Measurements from ENCODE around the gene TTLL4. TPM values are rescaled to one million over a fixed set of nuclear protein-coding genes. Genes with fewer than 3 reads are reported as not detected.

TTLL4 gene
- total RNA-seq, 4 donors from 2014 or later, result 18.9 to 43.5 (median 25.2) TPM

DNA sequence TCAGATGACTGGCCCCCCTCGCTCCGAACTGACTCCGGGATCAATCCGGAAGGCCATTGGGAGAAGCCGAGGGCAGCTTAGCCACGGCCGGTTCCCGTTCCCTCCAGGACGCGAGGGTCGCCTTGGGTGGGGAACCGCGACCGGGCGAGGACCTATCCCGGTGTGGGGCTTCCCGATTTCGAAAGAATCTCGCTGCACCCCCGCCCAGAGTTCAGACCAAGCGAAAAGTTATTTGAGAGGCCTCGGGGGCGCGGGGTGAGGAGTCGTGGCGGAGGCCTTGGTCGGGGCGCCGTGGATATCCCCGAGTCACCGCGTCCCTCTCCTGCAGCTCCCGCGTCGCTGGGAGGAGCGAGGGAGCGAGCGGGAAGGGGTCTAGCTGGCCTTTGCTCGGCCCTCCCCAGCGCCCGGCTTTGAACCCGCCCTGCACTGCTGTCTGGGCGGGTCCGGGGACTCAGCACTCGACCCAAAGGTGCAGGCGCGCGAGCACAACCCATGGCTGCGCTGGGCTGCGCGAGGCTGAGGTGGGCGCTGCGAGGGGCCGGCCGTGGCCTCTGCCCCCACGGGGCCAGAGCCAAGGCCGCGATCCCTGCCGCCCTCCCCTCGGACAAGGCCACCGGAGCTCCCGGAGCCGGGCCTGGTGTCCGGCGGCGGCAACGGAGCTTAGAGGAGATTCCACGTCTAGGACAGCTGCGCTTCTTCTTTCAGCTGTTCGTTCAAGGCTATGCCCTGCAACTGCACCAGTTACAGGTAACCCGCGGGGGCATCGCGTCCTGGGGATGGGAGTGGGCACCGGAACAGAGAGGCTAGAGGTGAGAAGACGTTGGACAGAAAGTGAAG is 71.3 kb downstream of the TTLL4 start, which contains the start of gene CYP27A1:
Gene CYP27A1 (plus strand): TSS at position 457 of the 837 bp plus-strand sequence. CDS start 36 bp downstream, at position 493.
- Histone ChIP-seq H3K4me1 (peaks cover 31% of the 10 kb centered on the region), H3K27me3 (no peaks in the 10 kb centered on the region), H3K9me3 (no peaks in the 10 kb centered on the region), H3K27ac (peak within 1 kb of the TSS; percentile 88), H3K36me3 (no peaks in the 10 kb centered on the region), H3K4me3 (peak within 1 kb of the TSS; percentile 64)
- WGBS, result 21% methylated on average over 55 of the region's 76 CpGs
- TF ChIP-seq EP300 (IDR thresholded peaks at IDR 0.05) (no peak), POLR2AphosphoS5 (IDR thresholded peaks at IDR 0.05) (peak in 1 of 3 donors; percentile 9), POLR2A (IDR thresholded peaks at IDR 0.05) (peak in 1 of 2 donors; percentile 23)
- TF ChIP-seq, protein P1, sequence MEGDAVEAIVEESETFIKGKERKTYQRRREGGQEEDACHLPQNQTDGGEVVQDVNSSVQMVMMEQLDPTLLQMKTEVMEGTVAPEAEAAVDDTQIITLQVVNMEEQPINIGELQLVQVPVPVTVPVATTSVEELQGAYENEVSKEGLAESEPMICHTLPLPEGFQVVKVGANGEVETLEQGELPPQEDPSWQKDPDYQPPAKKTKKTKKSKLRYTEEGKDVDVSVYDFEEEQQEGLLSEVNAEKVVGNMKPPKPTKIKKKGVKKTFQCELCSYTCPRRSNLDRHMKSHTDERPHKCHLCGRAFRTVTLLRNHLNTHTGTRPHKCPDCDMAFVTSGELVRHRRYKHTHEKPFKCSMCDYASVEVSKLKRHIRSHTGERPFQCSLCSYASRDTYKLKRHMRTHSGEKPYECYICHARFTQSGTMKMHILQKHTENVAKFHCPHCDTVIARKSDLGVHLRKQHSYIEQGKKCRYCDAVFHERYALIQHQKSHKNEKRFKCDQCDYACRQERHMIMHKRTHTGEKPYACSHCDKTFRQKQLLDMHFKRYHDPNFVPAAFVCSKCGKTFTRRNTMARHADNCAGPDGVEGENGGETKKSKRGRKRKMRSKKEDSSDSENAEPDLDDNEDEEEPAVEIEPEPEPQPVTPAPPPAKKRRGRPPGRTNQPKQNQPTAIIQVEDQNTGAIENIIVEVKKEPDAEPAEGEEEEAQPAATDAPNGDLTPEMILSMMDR (IDR thresholded peaks at IDR 0.05), result no peak
- peak; percentile 79 to 87 for DNase-seq (ENCODE audit: low spot score in 2 of 2)

DNA sequence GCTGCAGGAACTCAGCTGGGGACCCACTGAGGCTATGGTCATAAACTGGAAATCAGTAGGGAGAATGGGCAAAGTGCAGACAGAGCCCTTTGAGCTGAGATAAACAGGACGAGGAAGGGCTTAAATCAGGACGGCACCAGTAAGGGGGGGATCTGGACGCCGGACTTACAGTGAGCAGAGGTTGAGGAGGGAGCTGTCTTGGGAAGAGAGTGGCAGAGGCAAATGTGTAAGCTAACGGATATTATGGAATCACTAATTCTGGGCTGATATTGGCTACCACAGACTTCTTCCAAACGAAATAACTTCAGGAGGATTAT is 71.9 kb downstream of the TTLL4 start:
- Histone ChIP-seq H3K4me3 (peak overlapping the region; percentile 64), H3K9me3 (no peaks in the 10 kb centered on the region), H3K4me1 (peaks cover 31% of the 10 kb centered on the region), H3K27me3 (no peaks in the 10 kb centered on the region), H3K36me3 (no peaks in the 10 kb centered on the region), H3K27ac (peak overlapping the region; percentile 88)
- TF ChIP-seq, protein P1 (IDR thresholded peaks at IDR 0.05), result no peak
- TF ChIP-seq POLR2AphosphoS5 (IDR thresholded peaks at IDR 0.05), result no peak
- TF ChIP-seq EP300 (IDR thresholded peaks at IDR 0.05), result no peak
- no peak for TF ChIP-seq POLR2A (IDR thresholded peaks at IDR 0.05)
- no peak for DNase-seq (ENCODE audit: low spot score in 2 of 2)
- WGBS, result 24% methylated on average over 6 of the region's 6 CpGs

DNA sequence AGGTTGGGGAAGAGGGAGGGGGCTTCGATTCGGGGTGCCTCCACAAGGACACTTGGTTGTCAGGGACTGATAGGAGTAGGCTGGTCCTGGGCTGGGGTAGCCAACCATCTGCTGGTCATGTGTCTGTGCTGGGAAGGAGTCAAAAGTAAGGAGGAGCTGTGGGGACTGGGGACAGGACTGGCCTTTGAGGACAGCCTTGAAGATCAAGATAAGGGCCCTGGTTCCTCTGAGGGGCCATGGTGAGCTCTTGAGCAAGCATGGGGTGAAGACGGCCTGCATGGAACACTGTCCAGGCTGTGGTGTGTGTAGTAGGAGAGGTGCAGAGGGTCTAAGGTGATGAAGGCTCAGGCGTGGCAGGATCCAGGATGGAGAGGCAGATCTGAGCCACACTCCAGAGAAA is 73.1 kb downstream of the TTLL4 start:
- Histone ChIP-seq H3K9me3 (no peaks in the 10 kb centered on the region), H3K36me3 (no peaks in the 10 kb centered on the region), H3K4me1 (peaks cover 31% of the 10 kb centered on the region), H3K4me3 (peak overlapping the region; percentile 64), H3K27me3 (no peaks in the 10 kb centered on the region), H3K27ac (peak overlapping the region; percentile 22)
- no peak for TF ChIP-seq POLR2AphosphoS5 (IDR thresholded peaks at IDR 0.05)
- TF ChIP-seq, protein P1 (IDR thresholded peaks at IDR 0.05), result no peak
- TF ChIP-seq POLR2A (IDR thresholded peaks at IDR 0.05), result no peak
- TF ChIP-seq EP300 (IDR thresholded peaks at IDR 0.05), result no peak
- no peak for DNase-seq (ENCODE audit: low spot score in 2 of 2)
- WGBS, result 90% methylated on average over 4 of the region's 4 CpGs

DNA sequence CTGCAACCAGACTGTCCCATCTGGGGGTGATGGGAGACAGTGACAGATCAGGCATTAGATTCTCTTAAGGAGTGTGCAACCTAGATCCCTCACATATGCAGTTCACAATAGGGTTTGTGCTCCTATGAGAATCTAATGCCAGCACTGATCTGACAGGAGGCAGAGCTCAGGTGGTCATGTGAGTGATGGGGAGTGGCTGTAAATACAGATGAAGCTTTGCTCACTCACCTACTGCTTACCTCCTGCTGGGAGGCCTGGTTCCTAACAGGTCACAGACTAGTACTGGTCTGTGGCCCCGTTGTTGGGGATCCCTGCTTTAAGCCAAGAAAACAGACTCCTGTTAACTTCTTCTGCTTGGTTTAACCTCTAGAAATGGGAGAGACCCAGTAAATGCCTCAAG is 74.5 kb downstream of the TTLL4 start:
- H3K27ac ChIP-seq, result peak overlapping the region; percentile 15
- H3K27me3 ChIP-seq, result no peaks in the 10 kb centered on the region
- H3K4me3 ChIP-seq, result no peak overlapping the region
- WGBS, result 44% methylated on average over 1 of the region's 1 CpG
- peaks cover 36% of the 10 kb centered on the region for H3K4me1 ChIP-seq
- H3K36me3 ChIP-seq, result no peaks in the 10 kb centered on the region
- no peak for DNase-seq (ENCODE audit: low spot score in 2 of 2)
- H3K9me3 ChIP-seq, result no peaks in the 10 kb centered on the region
- no peak for TF ChIP-seq POLR2AphosphoS5 (IDR thresholded peaks at IDR 0.05)
- no peak for TF ChIP-seq POLR2A (IDR thresholded peaks at IDR 0.05)
- TF ChIP-seq, protein P1 (IDR thresholded peaks at IDR 0.05), result no peak
- no peak for TF ChIP-seq EP300 (IDR thresholded peaks at IDR 0.05)

DNA sequence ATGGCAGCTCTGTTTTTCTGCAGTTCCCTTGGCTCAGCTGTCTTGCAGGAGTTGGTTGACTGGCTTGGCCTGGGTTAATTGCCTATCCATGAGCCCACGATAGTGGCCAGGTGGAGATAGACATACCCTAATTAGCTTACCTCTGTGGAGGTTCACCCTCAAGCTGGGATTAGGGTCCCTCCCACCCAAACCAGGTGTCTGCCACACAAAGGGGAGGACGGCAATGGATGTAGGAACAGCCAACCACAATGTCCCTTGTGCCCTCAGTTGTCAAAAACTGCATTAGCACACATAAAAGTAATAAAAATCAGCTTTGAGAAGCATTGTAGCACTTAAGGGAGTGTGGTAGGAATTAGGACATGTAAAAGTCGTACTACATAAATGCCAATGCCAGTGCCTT is 75.5 kb downstream of the TTLL4 start:
- 87% methylated on average over 3 of the region's 3 CpGs for WGBS
- TF ChIP-seq POLR2AphosphoS5 (IDR thresholded peaks at IDR 0.05) (no peak), POLR2A (IDR thresholded peaks at IDR 0.05) (no peak), EP300 (IDR thresholded peaks at IDR 0.05) (no peak)
- TF ChIP-seq, protein P1 (IDR thresholded peaks at IDR 0.05), result no peak
- Histone ChIP-seq H3K27me3 (no peaks in the 10 kb centered on the region), H3K27ac (no peak overlapping the region), H3K9me3 (no peaks in the 10 kb centered on the region), H3K36me3 (no peaks in the 10 kb centered on the region), H3K4me1 (peaks cover 30% of the 10 kb centered on the region), H3K4me3 (no peak overlapping the region)
- no peak for DNase-seq (ENCODE audit: low spot score in 2 of 2)

All from suprapubic skin (tissue), 4 donors.